Lung (tissue), 12 donors: ENCODE data around the gene SORL1. TPM values are rescaled to one million over a fixed set of nuclear protein-coding genes. Genes with fewer than 3 reads are reported as not detected.

ENCODE experiments used
- ATAC-seq: fragments of 200-7000 bp; cut with Tn5 transposase; one replicate; pipeline ENCODE4 v1.9.1; 2020; ENCODE audit warnings: moderate number of reproducible peaks; ENCODE audit not compliant: insufficient read depth, low FRiP score
- DNase-seq, 3 donors: peaks; one replicate each; pipeline ENCODE4 v3.0.0-alpha.2; 2013 to 2017
- H3K27ac ChIP-seq, 2 donors: one replicate each; pipeline ENCODE4 v1.5.1; 2013; ENCODE audit warnings: mild to moderate bottlenecking in 2 of 2, moderate library complexity in 2 of 2, control low read depth in 1 of 2, inconsistent platforms in 1 of 2, low read depth in 1 of 2, low read length in 1 of 2
- H3K27me3 ChIP-seq, 3 donors: one replicate each; pipeline ENCODE4 v1.5.1; 2013; ENCODE audit warnings: low read length in 2 of 3; ENCODE audit not compliant: control insufficient read depth in 3 of 3, insufficient read depth in 3 of 3
- H3K36me3 ChIP-seq, 4 donors: one replicate each; pipeline ENCODE4 v1.5.1; 2013; ENCODE audit warnings: low read length in 4 of 4, mild to moderate bottlenecking in 1 of 4, moderate library complexity in 1 of 4; ENCODE audit not compliant: control insufficient read depth in 4 of 4, insufficient read depth in 4 of 4
- H3K4me1 ChIP-seq, 5 donors: one replicate each; pipeline ENCODE4 v1.5.1; 2013; ENCODE audit warnings: low read length in 5 of 5, mild to moderate bottlenecking in 2 of 5, moderate library complexity in 1 of 5; ENCODE audit not compliant: control insufficient read depth in 5 of 5, insufficient read depth in 5 of 5
- H3K4me3 ChIP-seq: one replicate; pipeline ENCODE4 v1.5.1; 2013; ENCODE audit warnings: mild to moderate bottlenecking, control low read depth, moderate library complexity
- H3K9ac ChIP-seq, 2 donors: one replicate each; pipeline ENCODE4 v1.5.1; 2013; ENCODE audit warnings: low read length in 2 of 2, control low read depth in 1 of 2; ENCODE audit not compliant: insufficient read depth in 1 of 2
- H3K9me3 ChIP-seq, 4 donors: one replicate each; pipeline ENCODE4 v1.5.1; 2013; ENCODE audit warnings: low read length in 3 of 4, mild to moderate bottlenecking in 1 of 4, moderate library complexity in 1 of 4; ENCODE audit not compliant: control insufficient read depth in 4 of 4, insufficient read depth in 3 of 4
- CTCF ChIP-seq: IDR thresholded peaks from 2 replicates; pipeline ENCODE4 v1.5.1; 2012; ENCODE audit warnings: mild to moderate bottlenecking; ENCODE audit errors: control extremely low read depth, extremely low read depth
- WGBS, 2 donors: extraction: QIAGEN DNeasy Blood & Tissue Kit; methylation state at CpG; one replicate each; pipeline ENCODE4 v1.1.7; 2013; 5-methylcytosine and 5-hydroxymethylcytosine counted together
- polyA plus RNA-seq, 2 donors: library from polyadenylated mRNA; stranded (reverse); fragments of 200-250 nt; gene quantifications; one replicate each; pipeline ENCODE4 v1.2.1, GENCODE V29; 2013
- total RNA-seq, 2 donors: library from RNA; depleted of rRNA in 1 of 2; stranded (reverse); fragments of >200 nt in 1 of 2; gene quantifications; one replicate each; pipeline ENCODE4 v1.2.1, GENCODE V29; 2014 to 2021
- donor health status: control.
- donor health status: control.
- donor health status: Bipolar disorder and iron deficiency.
- donor health status: healthy.
- donor health status: DM: yes; HTN: yes; CAD: no.

The SORL1 gene
- total and polyA plus RNA-seq, 4 donors = 1.9 to 67.0 (median 49.2) TPM

- no peak for DNase-seq
- H3K9me3 ChIP-seq = no peaks in the 10 kb centered on the region
- no peak overlapping the region for H3K27ac ChIP-seq
- H3K36me3 ChIP-seq = peaks cover 0 to 3% (median 0%) of the 10 kb centered on the region in 4 donors
- no peak overlapping the region for H3K9ac ChIP-seq
- 77 to 93% methylated on average over 2 of the region's 2 CpGs for WGBS, 2 donors
- peaks cover 0 to 23% (median 2%) of the 10 kb centered on the region in 5 donors for H3K4me1 ChIP-seq
- H3K27me3 ChIP-seq = no peaks in the 10 kb centered on the region
- no peak overlapping the region for H3K4me3 ChIP-seq
- no peak for TF ChIP-seq CTCF
- ATAC-seq = no peak
Observed at GRCh38 chr11:121456151-121456550, 4.0 kb downstream of the SORL1 start.

GRCh38 chr11:121456816-121457431, 4.8 kb downstream of the SORL1 start:
- H3K27ac ChIP-seq = no peak overlapping the region
- no peak for TF ChIP-seq CTCF
- H3K4me3 ChIP-seq = no peak overlapping the region
- peaks cover 0 to 3% (median 0%) of the 10 kb centered on the region in 4 donors for H3K36me3 ChIP-seq
- no peaks in the 10 kb centered on the region for H3K27me3 ChIP-seq
- DNase-seq (no peak), ATAC-seq (no peak)
- 31 to 65% methylated on average over 11 of the region's 11 CpGs for WGBS, 2 donors
- no peak overlapping the region for H3K9ac ChIP-seq
- peaks cover 0 to 16% (median 2%) of the 10 kb centered on the region in 5 donors for H3K4me1 ChIP-seq
- H3K9me3 ChIP-seq = no peaks in the 10 kb centered on the region

- H3K27me3 ChIP-seq = no peaks in the 10 kb centered on the region
- no peak for DNase-seq
- no peaks in the 10 kb centered on the region for H3K9me3 ChIP-seq
- ATAC-seq = no peak
- no peak for TF ChIP-seq CTCF
- H3K36me3 ChIP-seq = no peaks in the 10 kb centered on the region
- H3K27ac ChIP-seq = no peak overlapping the region
- no peak overlapping the region for H3K9ac ChIP-seq
- 95 to 96% methylated on average over 9 of the region's 9 CpGs for WGBS, 2 donors
- H3K4me1 ChIP-seq = peaks cover 0 to 13% (median 2%) of the 10 kb centered on the region in 5 donors
- H3K4me3 ChIP-seq = no peak overlapping the region
Observed at GRCh38 chr11:121458551-121458950, 6.4 kb downstream of the SORL1 start.
